ENCODE measurements around the gene NEURL1. TPM values are rescaled to one million over a fixed set of nuclear protein-coding genes. Genes with fewer than 3 reads are reported as not detected.
"Not testable (repeated sequence)": the region's sequence is repeated elsewhere in the genome, so short reads cannot be mapped to it uniquely, and the experiment has no call there.

Gene NEURL1
- total RNA-seq, 4 donors from 2014 or later, result 0.39 to 0.60 TPM; not detected in 2

GRCh38 chr10:103519798-103520197 is 26.3 kb downstream of the NEURL1 start:
- H3K27ac ChIP-seq, result no peak overlapping the region
- TF ChIP-seq EP300 (IDR thresholded peaks at IDR 0.05) (no peak), POLR2A (IDR thresholded peaks at IDR 0.05) (no peak), CTCF (IDR thresholded peaks at IDR 0.05) (no peak)
- 76 to 78% methylated on average over 4 of the region's 4 CpGs for WGBS, 2 donors
- no peaks in the 10 kb centered on the region for H3K27me3 ChIP-seq
- DNase-seq (ENCODE audit: low spot score in 2 of 2), result no peak
- peaks cover 0 to 6% (median 0%) of the 10 kb centered on the region in 4 donors for H3K4me1 ChIP-seq
- no peaks in the 10 kb centered on the region for H3K9me3 ChIP-seq
- H3K36me3 ChIP-seq, result no peaks in the 10 kb centered on the region
- H3K4me3 ChIP-seq, result no peak overlapping the region

DNA sequence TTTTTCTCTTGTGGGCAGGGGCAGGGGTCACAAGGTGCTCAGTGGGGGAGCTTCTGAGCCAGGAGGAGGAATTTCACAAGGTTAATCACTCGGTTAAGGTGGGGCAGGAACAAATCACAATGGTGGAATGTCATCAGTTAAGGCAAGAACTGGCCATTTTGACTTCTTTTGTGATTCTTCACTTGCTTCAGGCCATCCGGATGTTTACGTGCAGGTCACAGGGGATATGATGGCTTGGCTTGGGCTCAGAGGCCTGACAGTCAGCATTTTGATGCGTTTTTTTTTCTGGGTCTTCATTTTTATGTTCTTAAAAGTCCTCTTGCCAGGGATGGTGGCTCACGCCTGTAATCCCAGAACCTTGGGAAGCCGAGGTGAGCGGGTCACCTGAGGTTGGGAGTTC is 28.5 kb downstream of the NEURL1 start:
- H3K27ac ChIP-seq; H3K4me3 ChIP-seq; DNase-seq (ENCODE audit: low spot score in 2 of 2); H3K36me3 ChIP-seq; H3K27me3 ChIP-seq; H3K9me3 ChIP-seq; H3K4me1 ChIP-seq: not testable (repeated sequence)
- WGBS, 2 donors, result 83 to 85% methylated on average over 7 of the region's 7 CpGs

- TF ChIP-seq POLR2A (IDR thresholded peaks at IDR 0.05) (no peak), EP300 (IDR thresholded peaks at IDR 0.05) (no peak), CTCF (IDR thresholded peaks at IDR 0.05) (no peak)
- Histone ChIP-seq H3K27me3 (no peaks in the 10 kb centered on the region), H3K4me1 (no peaks in the 10 kb centered on the region), H3K4me3 (no peak overlapping the region), H3K36me3 (no peaks in the 10 kb centered on the region), H3K27ac (no peak overlapping the region), H3K9me3 (peaks cover 0 to 9% (median 0%) of the 10 kb centered on the region in 4 donors)
- no peak for DNase-seq (ENCODE audit: low spot score in 2 of 2)
- 91% methylated on average over 4 of the region's 4 CpGs for WGBS, 2 donors
Observed at GRCh38 chr10:103523683-103524082, 30.2 kb downstream of the NEURL1 start.

GRCh38 chr10:103525901-103526300 is 32.4 kb downstream of the NEURL1 start:
- H3K4me1 ChIP-seq, result no peaks in the 10 kb centered on the region
- H3K27me3 ChIP-seq, result no peaks in the 10 kb centered on the region
- no peak overlapping the region for H3K27ac ChIP-seq
- TF ChIP-seq CTCF (IDR thresholded peaks at IDR 0.05) (no peak), POLR2A (IDR thresholded peaks at IDR 0.05) (no peak), EP300 (IDR thresholded peaks at IDR 0.05) (no peak)
- H3K9me3 ChIP-seq, result peaks cover 0 to 27% (median 0%) of the 10 kb centered on the region in 4 donors
- DNase-seq (ENCODE audit: low spot score in 2 of 2), result no peak
- H3K36me3 ChIP-seq, result no peaks in the 10 kb centered on the region
- no peak overlapping the region for H3K4me3 ChIP-seq

DNA sequence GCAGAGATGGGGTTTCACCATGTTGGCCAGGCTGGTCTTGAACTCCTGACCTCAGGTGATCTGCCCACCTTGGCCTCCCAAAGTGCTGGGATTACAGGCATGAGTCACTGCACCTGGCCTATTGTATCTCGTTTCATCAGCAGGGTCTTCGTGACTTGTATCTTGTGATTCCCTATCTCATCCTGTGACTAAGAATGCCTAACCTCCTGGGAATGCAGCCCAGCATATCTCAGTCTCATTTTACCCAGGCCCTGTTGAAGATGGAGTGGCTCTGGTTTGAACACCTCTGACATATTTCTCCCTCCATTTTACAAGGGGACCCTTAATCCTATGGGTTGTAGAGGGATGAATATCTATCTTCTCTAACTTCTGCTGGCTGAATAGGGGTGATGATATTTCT is 34.0 kb downstream of the NEURL1 start:
- DNase-seq (ENCODE audit: low spot score in 2 of 2); H3K4me3 ChIP-seq; H3K4me1 ChIP-seq; H3K36me3 ChIP-seq; H3K27ac ChIP-seq; H3K27me3 ChIP-seq: not testable (repeated sequence)
- 75 to 79% methylated on average over 2 of the region's 2 CpGs for WGBS, 2 donors
- peaks cover 0 to 28% (median 0%) of the 10 kb centered on the region in 4 donors for H3K9me3 ChIP-seq

- no peak for TF ChIP-seq POLR2A (IDR thresholded peaks at IDR 0.05)
- no peak for TF ChIP-seq EP300 (IDR thresholded peaks at IDR 0.05)
- no peak for TF ChIP-seq CTCF (IDR thresholded peaks at IDR 0.05)
- no peak overlapping the region for H3K27ac ChIP-seq
- H3K27me3 ChIP-seq, result no peaks in the 10 kb centered on the region
- H3K9me3 ChIP-seq, result peaks cover 0 to 33% (median 0%) of the 10 kb centered on the region in 4 donors
- no peaks in the 10 kb centered on the region for H3K4me1 ChIP-seq
- H3K4me3 ChIP-seq, result no peak overlapping the region
- no peak for DNase-seq (ENCODE audit: low spot score in 2 of 2)
- H3K36me3 ChIP-seq, result no peaks in the 10 kb centered on the region
Observed at GRCh38 chr10:103528549-103528948, 35.0 kb downstream of the NEURL1 start.

All from tibial nerve (tissue), 4 donors.